Neural progenitor cell (in vitro differentiated cells): ENCODE data around the gene MRPS17. TPM values are rescaled to one million over a fixed set of nuclear protein-coding genes. Genes with fewer than 3 reads are reported as not detected.

Experiments used
- DNase-seq: peaks from one replicate; pipeline ENCODE4 v3.0.0-alpha.2; 2016; ENCODE audit warnings: low spot score
- H2AFZ ChIP-seq: fragments of 200-600 bp; sonication (generic); replicated peaks from 2 replicates; pipeline ENCODE4 v1.6.1; 2016; ENCODE audit warnings: antibody characterized with exemption
- H3F3A ChIP-seq: fragments of 200-600 bp; sonication (generic); 2 replicates; pipeline ENCODE4 v1.6.1; 2016; ENCODE audit warnings: antibody characterized with exemption, low read depth
- H3K27ac ChIP-seq: fragments of 200-600 bp; sonication (generic); 2 replicates; pipeline ENCODE4 v1.5.1; 2016; ENCODE audit warnings: mild to moderate bottlenecking
- H3K27me3 ChIP-seq: fragments of 200-600 bp; sonication (generic); 2 replicates; pipeline ENCODE4 v1.6.1; 2016; ENCODE audit warnings: mild to moderate bottlenecking, moderate library complexity
- H3K36me3 ChIP-seq: fragments of 200-600 bp; sonication (generic); 2 replicates; pipeline ENCODE4 v1.5.1; 2016
- H3K4me1 ChIP-seq: fragments of 200-600 bp; sonication (generic); 2 replicates; pipeline ENCODE4 v1.6.1; 2016; ENCODE audit warnings: mixed run types
- H3K4me2 ChIP-seq: fragments of 200-600 bp; sonication (generic); 2 replicates; pipeline ENCODE4 v1.6.1; 2016
- H3K4me3 ChIP-seq: fragments of 200-600 bp; sonication (generic); 2 replicates; pipeline ENCODE4 v1.5.1; 2016
- H3K79me2 ChIP-seq: fragments of 200-600 bp; sonication (generic); 2 replicates; pipeline ENCODE4 v1.6.1; 2016; ENCODE audit warnings: low read depth
- H3K9ac ChIP-seq: fragments of 200-600 bp; sonication (generic); 2 replicates; pipeline ENCODE4 v1.6.1; 2016
- H3K9me3 ChIP-seq: fragments of 200-600 bp; sonication (generic); 2 replicates; pipeline ENCODE4 v1.5.1; 2016; ENCODE audit warnings: low read depth
- H4K20me1 ChIP-seq: fragments of 200-600 bp; sonication (generic); 2 replicates; pipeline ENCODE4 v1.6.1; 2016; ENCODE audit warnings: low read depth
- H3K27ac Mint-ChIP-seq: 3 replicates; pipeline ENCODE4 v1.8.0; 2021; ENCODE audit warnings: mixed read lengths
- H3K27me3 Mint-ChIP-seq: 2 replicates; pipeline ENCODE4 v1.8.0; 2022; ENCODE audit warnings: low read depth, mild to moderate bottlenecking, inconsistent platforms, moderate library complexity, mixed read lengths; ENCODE audit not compliant: insufficient read depth
- H3K36me3 Mint-ChIP-seq: 3 replicates; pipeline ENCODE4 v1.8.0; 2021; ENCODE audit warnings: mixed read lengths
- H3K4me1 Mint-ChIP-seq: 3 replicates; pipeline ENCODE4 v1.8.0; 2021; ENCODE audit warnings: mixed read lengths
- H3K4me3 Mint-ChIP-seq: 3 replicates; pipeline ENCODE4 v1.8.0; 2021; ENCODE audit warnings: mild to moderate bottlenecking, moderate library complexity, mixed read lengths
- H3K9me3 Mint-ChIP-seq: 3 replicates; pipeline ENCODE4 v1.8.0; 2020; ENCODE audit warnings: mixed read lengths
- CTCF ChIP-seq: fragments of 200-600 bp; sonication (generic); IDR thresholded peaks from 2 replicates; pipeline ENCODE4 v1.5.1; 2017; ENCODE audit warnings: antibody characterized with exemption, mild to moderate bottlenecking
- EZH2 ChIP-seq: fragments of 200-600 bp; sonication (generic); IDR thresholded peaks from 2 replicates; pipeline ENCODE4 v1.6.1; 2017; ENCODE audit warnings: antibody characterized with exemption, mild to moderate bottlenecking, moderate library complexity
- EZH2phosphoT487 ChIP-seq: fragments of 200-600 bp; sonication (generic); IDR thresholded peaks from 2 replicates; pipeline ENCODE4 v1.6.1; 2017; ENCODE audit warnings: antibody characterized with exemption
- total RNA-seq: library from RNA; depleted of rRNA; stranded (reverse); fragments of >200 nt; gene quantifications from 2 replicates; pipeline ENCODE4 v1.2.3, GENCODE V29; 2015; ENCODE audit warnings: low replicate concordance

The MRPS17 gene
- total RNA-seq, 1 donor from 2014 or later: 15.3 TPM

- Histone ChIP-seq H3K79me2 (peaks cover 35% of the 10 kb centered on the region), H3K36me3 (no peaks in the 10 kb centered on the region), H3K4me2 (no peak overlapping the region), H3K4me1 (no peaks in the 10 kb centered on the region), H4K20me1 (peaks cover 22% of the 10 kb centered on the region), H2AFZ (no peak overlapping the region), H3F3A (no peaks in the 10 kb centered on the region), H3K27me3 (no peaks in the 10 kb centered on the region), H3K9ac (no peak overlapping the region), H3K4me3 (no peak overlapping the region), H3K27ac (no peak overlapping the region), H3K9me3 (no peaks in the 10 kb centered on the region)
- Mint-ChIP-seq H3K36me3 (peaks cover 27% of the 10 kb centered on the region), H3K4me1 (no peaks in the 10 kb centered on the region), H3K27me3 (no peaks in the 10 kb centered on the region), H3K4me3 (no peak overlapping the region), H3K9me3 (no peaks in the 10 kb centered on the region), H3K27ac (no peak overlapping the region)
- no peak for DNase-seq
- TF ChIP-seq EZH2 (no peak), EZH2phosphoT487 (no peak), CTCF (no peak)
These were observed 26.2 kb downstream of the MRPS17 start for GRCh38 chr7:55977831-55978230.

- H3F3A ChIP-seq: no peaks in the 10 kb centered on the region
- no peaks in the 10 kb centered on the region for H3K9me3 Mint-ChIP-seq
- H3K27me3 ChIP-seq: no peaks in the 10 kb centered on the region
- peaks cover 14% of the 10 kb centered on the region for H4K20me1 ChIP-seq
- H3K4me3 ChIP-seq: no peak overlapping the region
- peaks cover 12% of the 10 kb centered on the region for H3K79me2 ChIP-seq
- no peak overlapping the region for H3K4me3 Mint-ChIP-seq
- no peaks in the 10 kb centered on the region for H3K9me3 ChIP-seq
- no peaks in the 10 kb centered on the region for H3K36me3 ChIP-seq
- H3K27ac ChIP-seq: no peak overlapping the region
- H3K4me1 Mint-ChIP-seq: no peaks in the 10 kb centered on the region
- H3K4me1 ChIP-seq: no peaks in the 10 kb centered on the region
- no peak overlapping the region for H2AFZ ChIP-seq
- H3K27ac Mint-ChIP-seq: no peak overlapping the region
- H3K4me2 ChIP-seq: no peak overlapping the region
- H3K9ac ChIP-seq: no peak overlapping the region
- H3K36me3 Mint-ChIP-seq: peaks cover 33% of the 10 kb centered on the region
- no peak for DNase-seq
- TF ChIP-seq EZH2phosphoT487: no peak
- no peak for TF ChIP-seq EZH2
- no peak for TF ChIP-seq CTCF
- H3K27me3 Mint-ChIP-seq: no peaks in the 10 kb centered on the region
These were observed 28.6 kb downstream of the MRPS17 start for GRCh38 chr7:55980266-55980665.

GRCh38 chr7:55983537-55983936 is 31.9 kb downstream of the MRPS17 start:
- H3K27me3 Mint-ChIP-seq: no peaks in the 10 kb centered on the region

More at GRCh38 chr7:55983537-55983936, 31.9 kb downstream of the MRPS17 start:
- Mint-ChIP-seq H3K4me3 (no peak overlapping the region), H3K9me3 (no peaks in the 10 kb centered on the region), H3K36me3 (peaks cover 34% of the 10 kb centered on the region), H3K27ac (no peak overlapping the region), H3K4me1 (no peaks in the 10 kb centered on the region)
- no peaks in the 10 kb centered on the region for H3K36me3 ChIP-seq
- H3K4me1 ChIP-seq: no peaks in the 10 kb centered on the region
- H3K4me2 ChIP-seq: no peak overlapping the region
- H3F3A ChIP-seq: no peaks in the 10 kb centered on the region
- H2AFZ ChIP-seq: no peak overlapping the region
- no peak overlapping the region for H3K27ac ChIP-seq
- no peak for TF ChIP-seq EZH2
- no peak for TF ChIP-seq EZH2phosphoT487
- no peak for TF ChIP-seq CTCF
- H3K4me3 ChIP-seq: no peak overlapping the region
- no peak for DNase-seq
- H4K20me1 ChIP-seq: no peaks in the 10 kb centered on the region
- H3K9ac ChIP-seq: no peak overlapping the region
- H3K79me2 ChIP-seq: no peaks in the 10 kb centered on the region
- no peaks in the 10 kb centered on the region for H3K9me3 ChIP-seq
- no peaks in the 10 kb centered on the region for H3K27me3 ChIP-seq
